IPS-NIHi7 (cell line): Measurements from ENCODE around the gene PTMS.
"Not testable (repeated sequence)": the region's sequence is repeated elsewhere in the genome, so short reads cannot be mapped to it uniquely, and the experiment has no call there.

ENCODE experiments used
- DNase-seq: peaks from one replicate; pipeline ENCODE4 v3.0.0; 2012; ENCODE audit warnings: mixed read lengths; ENCODE audit errors: extremely low spot score

Gene PTMS

DNA sequence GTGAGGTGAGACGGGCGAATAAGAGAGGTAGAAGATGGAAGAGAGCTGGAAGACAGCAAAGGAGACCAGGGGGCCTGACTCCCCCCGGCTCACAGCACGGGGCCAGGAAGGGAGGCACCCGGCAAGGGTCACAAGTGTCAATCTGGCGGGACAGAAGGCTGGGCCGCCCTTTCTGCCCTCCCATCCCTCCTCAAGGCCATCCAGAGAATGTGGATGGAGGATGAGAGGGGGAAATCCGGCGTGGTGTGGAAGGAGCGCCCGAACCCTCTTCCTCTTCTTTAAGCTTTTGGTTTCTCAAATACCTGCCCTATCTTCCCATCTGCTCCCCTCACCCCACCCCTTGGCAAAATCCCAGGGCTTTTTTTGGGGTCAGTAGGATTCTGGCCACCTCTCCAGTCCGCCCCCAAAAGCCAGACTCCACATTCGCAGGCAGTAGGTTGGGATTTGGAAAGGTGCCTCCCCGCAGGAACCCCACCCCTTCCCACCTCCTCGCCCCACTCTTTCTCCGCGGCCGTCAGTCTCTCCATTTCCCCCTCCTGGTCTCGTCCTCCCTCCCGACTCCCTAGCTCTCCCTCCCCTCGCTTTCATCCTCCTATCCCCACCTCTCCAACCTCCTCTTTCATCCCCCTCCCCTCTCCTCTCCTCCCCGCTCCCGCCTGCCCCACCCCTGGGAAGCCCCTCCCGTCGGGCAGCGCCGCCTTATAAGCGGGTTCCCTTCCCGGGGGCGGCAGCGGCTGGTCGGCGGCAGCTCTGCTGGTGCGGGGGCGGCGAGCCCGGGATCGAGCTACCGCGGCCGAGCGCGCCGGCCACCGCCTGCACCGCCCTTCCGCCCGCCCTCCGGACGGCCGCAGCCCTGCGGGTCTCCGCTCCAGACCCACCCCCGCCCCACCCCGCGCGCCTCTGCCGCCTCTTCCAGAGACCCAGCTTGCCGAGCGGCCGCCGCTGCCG is at the start of gene PTMS:
Gene PTMS, plus strand, starts transcription at position 730 of the 948 bp plus-strand sequence. CDS start 343 bp downstream, outside the sequence.
- peak; percentile 81 for DNase-seq

GRCh38 chr12:6716874-6717437 is 49.2 kb upstream of the PTMS start:
- no peak for DNase-seq

DNA sequence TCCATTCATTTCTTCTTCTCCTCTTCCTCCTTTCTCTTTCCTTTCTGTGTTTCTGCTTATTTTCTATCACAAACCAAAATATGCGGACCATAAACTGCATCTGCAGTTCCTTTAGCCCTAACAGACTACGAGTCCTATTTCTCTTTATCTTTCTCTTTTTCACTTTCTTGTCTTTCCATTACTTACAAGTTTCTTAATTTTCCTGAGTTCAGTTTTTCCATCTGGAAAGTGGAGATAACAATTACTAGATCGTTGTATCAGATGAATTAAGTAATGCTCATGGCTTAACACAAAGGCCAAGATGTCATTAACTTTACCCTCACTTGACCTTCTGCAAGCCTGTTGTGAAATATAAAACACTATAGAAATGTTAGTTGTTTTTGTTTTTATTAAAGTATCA is 43.3 kb upstream of the PTMS start:
- DNase-seq: no peak

DNA sequence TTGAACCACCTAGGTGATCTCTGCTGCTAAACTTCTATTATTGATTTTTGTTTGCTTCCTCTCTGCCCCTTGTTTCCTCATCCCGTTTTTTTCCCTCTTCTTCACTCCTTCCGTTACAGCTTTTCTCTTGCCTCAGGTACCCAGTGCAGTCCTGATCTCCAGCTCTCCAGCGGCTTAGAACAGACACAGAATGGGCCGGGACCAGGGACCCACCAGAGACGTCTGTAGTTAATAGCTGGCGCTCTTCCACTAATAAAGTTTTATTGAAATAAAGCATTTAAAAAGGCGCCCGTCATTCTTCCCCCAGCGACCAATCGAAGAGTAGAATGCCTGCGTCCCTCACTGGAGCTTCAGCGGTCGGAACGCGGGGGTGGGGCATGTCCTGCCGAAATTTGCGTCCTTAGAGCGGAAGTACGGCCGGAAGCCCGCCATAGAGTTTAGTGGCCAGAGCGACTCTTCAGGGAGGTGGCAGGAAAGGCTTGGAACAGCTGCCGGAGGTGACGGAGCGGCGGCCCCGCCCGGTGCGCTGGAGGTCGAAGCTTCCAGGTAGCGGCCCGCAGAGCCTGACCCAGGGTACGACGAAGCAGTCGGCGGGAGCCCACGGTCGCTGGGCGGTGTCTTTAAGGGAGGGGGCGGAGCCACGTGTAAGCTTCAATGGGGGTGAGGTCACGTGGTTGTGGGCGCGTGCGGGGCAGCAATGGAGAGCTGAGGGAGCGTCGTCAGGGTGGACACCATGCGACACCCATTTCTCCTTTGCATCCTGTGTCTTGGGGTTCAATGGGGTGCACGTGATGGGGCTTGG is 42.4 kb upstream of the PTMS start, which contains the start of gene COPS7A:
Gene COPS7A, plus strand, starts transcription at position 440 of the 802 bp plus-strand sequence. CDS start 611 bp downstream, outside the sequence.
- peak; percentile 98 for DNase-seq

- DNase-seq: peak; percentile 31
Observed at GRCh38 chr12:6724409-6724797, 41.8 kb upstream of the PTMS start.

DNA sequence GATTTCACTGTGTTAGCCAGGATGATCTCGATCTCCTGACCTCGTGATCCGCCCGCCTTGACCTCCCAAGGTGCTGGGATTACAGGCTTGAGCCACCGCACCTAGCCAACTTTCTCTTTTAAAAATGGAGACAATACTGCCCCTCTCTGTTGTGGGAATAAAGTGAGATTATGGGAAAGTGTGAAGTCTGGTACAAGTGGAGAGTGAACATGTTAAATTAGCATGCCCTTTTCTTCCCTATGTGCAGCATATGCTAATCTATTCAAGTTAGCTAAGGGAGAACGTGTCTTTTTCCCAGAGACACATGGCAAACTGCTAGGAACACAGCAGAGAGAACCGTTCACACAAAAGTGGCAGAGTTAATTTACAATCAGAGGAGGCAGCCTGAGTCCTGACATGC is 40.8 kb upstream of the PTMS start:
- DNase-seq: no peak

DNA sequence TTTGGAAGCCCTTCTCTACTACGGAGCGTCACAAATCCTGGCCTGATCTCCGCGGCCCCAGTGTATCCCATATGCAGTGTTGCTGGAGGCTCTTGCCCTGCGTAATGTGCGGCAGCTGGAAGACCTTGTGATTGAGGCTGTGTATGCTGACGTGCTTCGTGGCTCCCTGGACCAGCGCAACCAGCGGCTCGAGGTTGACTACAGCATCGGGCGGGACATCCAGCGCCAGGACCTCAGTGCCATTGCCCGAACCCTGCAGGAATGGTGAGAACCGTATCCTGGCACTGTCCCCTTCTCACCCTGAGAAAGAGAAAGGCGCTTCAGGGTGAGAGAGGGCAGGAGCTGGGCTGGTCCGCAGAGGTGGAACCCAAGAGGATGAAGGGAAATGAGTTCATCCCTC is 37.0 kb upstream of the PTMS start:
- no peak for DNase-seq

GRCh38 chr12:6730169-6730568 is 36.0 kb upstream of the PTMS start:
- no peak for DNase-seq

DNA sequence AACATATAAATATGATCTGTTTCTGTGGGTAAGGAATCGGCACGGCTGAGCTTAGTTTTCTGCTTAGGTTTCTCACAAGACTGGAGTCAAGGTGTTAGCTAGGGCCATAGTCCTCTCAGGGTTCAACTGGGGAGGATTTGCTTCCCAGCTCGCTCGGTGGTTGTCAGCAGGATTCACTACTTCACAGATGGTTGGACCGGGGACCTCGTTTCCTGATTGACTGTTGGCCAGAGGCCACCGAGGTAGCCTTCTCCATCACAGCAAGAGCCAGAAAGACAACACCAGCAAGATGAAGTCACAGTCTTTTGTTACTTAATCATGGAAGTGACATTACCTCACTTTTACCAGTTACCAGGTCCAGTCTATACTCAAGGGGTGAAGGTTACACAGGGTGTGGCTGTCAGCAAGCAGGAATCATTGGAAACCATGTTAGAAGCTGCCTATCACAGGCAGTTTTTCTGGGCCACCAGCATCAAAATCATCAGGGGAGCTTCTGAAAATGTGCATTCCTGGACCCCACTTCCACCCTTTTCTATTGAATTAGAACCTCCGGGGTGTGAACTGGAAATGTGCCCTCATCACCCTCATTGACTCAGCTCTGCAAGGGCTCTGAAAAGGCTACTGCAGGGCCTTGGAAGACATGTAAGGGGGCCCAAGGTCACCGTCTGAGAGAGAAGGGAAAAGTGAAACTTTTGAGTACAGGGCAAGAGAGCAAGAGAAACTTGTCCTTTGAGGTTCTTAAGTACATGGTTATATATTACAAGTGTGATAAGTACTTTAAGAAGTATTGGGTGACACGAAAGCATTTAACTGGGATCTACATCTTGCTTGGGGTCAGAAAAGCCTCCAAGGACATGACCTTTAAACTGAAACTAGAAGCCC is 31.4 kb upstream of the PTMS start:
- no peak for DNase-seq

GRCh38 chr12:6735448-6736191 is 30.5 kb upstream of the PTMS start:
- DNase-seq: peak; percentile 69

- DNase-seq: no peak
Observed at GRCh38 chr12:6736754-6737153, 29.4 kb upstream of the PTMS start.

- not testable (repeated sequence) for DNase-seq
Observed at GRCh38 chr12:6742080-6742479, 24.1 kb upstream of the PTMS start.

- no peak for DNase-seq
Observed at GRCh38 chr12:6742834-6743233, 23.3 kb upstream of the PTMS start.

GRCh38 chr12:6743300-6743699 is 22.9 kb upstream of the PTMS start:
- DNase-seq: not testable (repeated sequence)

GRCh38 chr12:6745741-6746525 is 20.2 kb upstream of the PTMS start:
- DNase-seq: no peak

DNA sequence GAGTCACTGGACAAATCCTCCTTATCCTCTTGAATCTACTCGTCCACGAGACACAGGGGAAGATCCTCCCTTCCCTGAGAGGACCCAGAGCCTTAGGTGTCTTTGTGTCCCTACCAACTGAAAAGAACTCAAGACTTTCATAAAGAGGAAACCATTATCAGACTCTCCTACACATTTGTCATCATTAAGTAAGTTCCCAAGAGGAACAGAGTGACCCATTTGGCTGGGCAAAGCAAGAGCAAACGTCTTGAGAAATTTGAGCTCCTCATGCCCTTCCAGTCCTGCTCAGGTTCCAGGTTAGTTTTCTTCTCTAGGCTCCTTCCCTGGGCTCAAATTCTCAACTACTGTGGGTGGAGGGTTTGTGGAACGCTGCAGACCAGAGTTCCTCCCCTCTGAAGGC is 18.9 kb upstream of the PTMS start:
- no peak for DNase-seq

GRCh38 chr12:6748761-6749160 is 17.4 kb upstream of the PTMS start:
- DNase-seq: no peak

DNA sequence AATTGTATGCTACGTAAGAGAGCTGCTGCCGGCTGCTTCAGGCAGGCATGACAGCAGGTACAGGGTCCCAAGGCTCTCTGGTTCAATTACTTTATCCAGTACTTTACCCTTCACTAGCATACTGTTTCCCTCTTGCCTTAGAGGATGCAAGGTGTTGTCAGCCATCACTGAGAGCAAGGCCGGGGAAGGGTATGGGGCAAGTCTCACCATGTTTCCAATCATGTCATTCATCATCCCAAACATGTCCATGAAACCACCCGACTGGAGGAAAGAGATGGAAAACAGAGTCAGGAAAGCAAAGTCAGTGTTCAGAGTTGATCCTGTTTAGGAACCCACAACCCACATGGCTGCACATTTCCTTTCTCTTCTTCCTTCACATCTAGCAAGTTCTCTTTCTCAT is 15.7 kb upstream of the PTMS start:
- DNase-seq: no peak

DNA sequence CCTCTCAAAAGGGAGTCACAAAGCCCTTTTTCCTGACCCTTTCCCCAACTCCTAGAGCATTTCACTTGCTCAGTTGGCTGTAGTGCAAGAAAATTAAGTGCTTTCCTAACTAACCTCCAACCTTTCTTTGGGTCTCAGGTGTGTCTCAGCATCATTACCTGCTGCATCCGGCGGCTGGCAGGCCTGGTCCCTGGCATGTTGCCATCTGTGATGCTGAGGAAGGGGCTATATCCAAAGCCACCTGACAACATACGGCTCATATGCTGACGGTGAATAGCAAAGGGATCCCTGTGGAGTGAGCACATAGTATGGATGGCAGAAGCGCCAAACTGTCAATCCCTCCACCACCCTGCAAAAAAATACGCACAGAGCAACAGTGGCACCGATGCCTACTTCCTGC is 14.4 kb upstream of the PTMS start:
- DNase-seq: no peak
